Measurements from ENCODE around the gene POLN.

Gene POLN

GRCh38 chr4:2155246-2155645 lies 86.7 kb downstream of the POLN start:
- DNase-seq = no peak

- no peak for DNase-seq
Observed at GRCh38 chr4:2154215-2154740, 87.6 kb downstream of the POLN start.

- no peak for DNase-seq
Observed at GRCh38 chr4:2151544-2151943, 90.4 kb downstream of the POLN start.

GRCh38 chr4:2150076-2150475 lies 91.8 kb downstream of the POLN start:
- DNase-seq = no peak

GRCh38 chr4:2142630-2143427 lies 99.1 kb downstream of the POLN start:
- no peak for DNase-seq

GRCh38 chr4:2141762-2142451 lies 100.0 kb downstream of the POLN start:
- DNase-seq = no peak

- DNase-seq = no peak
Observed at GRCh38 chr4:2141022-2141761, 100.7 kb downstream of the POLN start.

GRCh38 chr4:2138846-2139500 lies 102.9 kb downstream of the POLN start:
- DNase-seq = no peak

GRCh38 chr4:2136726-2137125 lies 105.2 kb downstream of the POLN start:
- no peak for DNase-seq

- no peak for DNase-seq
Observed at GRCh38 chr4:2135083-2135482, 106.8 kb downstream of the POLN start.

GRCh38 chr4:2132438-2132837 lies 109.5 kb downstream of the POLN start:
- no peak for DNase-seq

GRCh38 chr4:2127609-2128332 lies 114.2 kb downstream of the POLN start:
- DNase-seq = no peak

- DNase-seq = no peak
Observed at GRCh38 chr4:2126309-2127043, 115.4 kb downstream of the POLN start.

- no peak for DNase-seq
Observed at GRCh38 chr4:2125831-2126230, 116.1 kb downstream of the POLN start.

GRCh38 chr4:2125023-2125422 lies 116.9 kb downstream of the POLN start:
- DNase-seq = no peak

GRCh38 chr4:2116687-2117400 lies 125.1 kb downstream of the POLN start:
- no peak for DNase-seq

- DNase-seq = no peak
Observed at GRCh38 chr4:2105559-2105958, 136.4 kb downstream of the POLN start.

GRCh38 chr4:2104556-2105345 lies 137.2 kb downstream of the POLN start:
- no peak for DNase-seq

- DNase-seq = no peak
Observed at GRCh38 chr4:2103843-2104547, 137.9 kb downstream of the POLN start.
